Endothelial cell of umbilical vein (primary cell): ENCODE data around the gene FCGR3A. TPM values are rescaled to one million over a fixed set of nuclear protein-coding genes. Genes with fewer than 3 reads are reported as not detected.
"Not testable (repeated sequence)": the region's sequence is repeated elsewhere in the genome, so short reads cannot be mapped to it uniquely, and the experiment has no call there.

Experiments
- BruUV-seq: library from RNA; stranded (reverse); fragments of 400-500 nt; replicated peaks from 2 replicates; lab custom pipeline; 2021; lab: Mats Ljungman, UMichigan
- CTCF ChIA-PET: fragments of 300-600, 350-600 bp; sonication (Branson Sonifier 250); formaldehyde crosslinking; loops from one replicate; lab custom pipeline; 2021; ENCODE audit warnings: antibody characterized with exemption, inconsistent platforms; lab: Charles Lee
- POLR2A ChIA-PET: fragments of 300-600, 350-600 bp; sonication (Branson Sonifier 250); formaldehyde crosslinking; loops from one replicate; lab custom pipeline; 2021; ENCODE audit warnings: antibody characterized with exemption, inconsistent platforms; lab: Charles Lee
- DNase-seq: peaks from one replicate; pipeline ENCODE4 v3.0.0-alpha.2; 2011; ENCODE audit warnings: low read depth, low spot score
- FAIRE-seq: peaks from 2 replicates; lab custom pipeline; 2011; peaks lifted over from hg19 to GRCh38; lab: Jason Lieb, UNC
- H2AFZ ChIP-seq: 2 replicates; pipeline ENCODE4 v1.6.0; 2012; ENCODE audit warnings: low read depth, low read length, control low read depth, inconsistent platforms
- H3K27ac ChIP-seq: 2 replicates; pipeline ENCODE4 v1.5.1; 2011; ENCODE audit warnings: low read depth, mild to moderate bottlenecking, control low read depth, low read length, moderate library complexity; ENCODE audit not compliant: insufficient read depth
- H3K27me3 ChIP-seq, 2 experiments: 2 replicates each; pipeline versions ENCODE4 v1.6.0 to v1.6.1; 2011; ENCODE audit warnings: low read length in 2 of 2, mixed read lengths in 1 of 2; ENCODE audit not compliant: control insufficient read depth in 2 of 2, insufficient read depth in 2 of 2
- H3K36me3 ChIP-seq, 2 experiments: 2 replicates in 1 of 2; 3 replicates in 1 of 2; pipeline ENCODE4 v1.5.1; 2011; ENCODE audit warnings: low read length in 2 of 2, mild to moderate bottlenecking in 1 of 2, moderate library complexity in 1 of 2; ENCODE audit not compliant: control insufficient read depth in 2 of 2, insufficient read depth in 2 of 2; ENCODE audit errors: extremely low read depth in 1 of 2
- H3K4me1 ChIP-seq: 3 replicates; pipeline ENCODE4 v1.5.1; 2011; ENCODE audit warnings: mild to moderate bottlenecking, low read length; ENCODE audit not compliant: control insufficient read depth, insufficient read depth; ENCODE audit errors: extremely low read depth
- H3K4me2 ChIP-seq: 2 replicates; pipeline ENCODE4 v1.6.1; 2011; ENCODE audit warnings: low read length, control low read depth, mixed read lengths; ENCODE audit not compliant: insufficient read depth
- H3K4me3 ChIP-seq, 3 experiments: fragments of 200-600 bp in 1 of 3; sonication (generic), shearing (Covaris generic) in 1 of 3; replicated peaks in 1 of 3; 2 replicates each; pipeline ENCODE4 v1.5.1; 2011 to 2016; ENCODE audit warnings: control low read depth in 3 of 3, low read length in 3 of 3, mild to moderate bottlenecking in 2 of 3, inconsistent platforms in 1 of 3, low read depth in 1 of 3, moderate library complexity in 1 of 3; ENCODE audit not compliant: insufficient read depth in 1 of 3
- H3K79me2 ChIP-seq: 2 replicates; pipeline ENCODE4 v1.6.0; 2012; ENCODE audit warnings: low read length, inconsistent platforms; ENCODE audit not compliant: control insufficient read depth, insufficient read depth
- H3K9ac ChIP-seq: replicated peaks from 2 replicates; pipeline ENCODE3; 2011; ENCODE audit warnings: low read length, control low read depth; ENCODE audit not compliant: insufficient read depth; ENCODE audit errors: extremely low read depth
- H3K9me1 ChIP-seq: replicated peaks from 3 replicates; pipeline ENCODE4 v1.6.0; 2011; ENCODE audit warnings: mild to moderate bottlenecking, low read length; ENCODE audit not compliant: control insufficient read depth, insufficient read depth; ENCODE audit errors: extremely low read depth
- H3K9me3 ChIP-seq: replicated peaks from 2 replicates; pipeline ENCODE4 v1.5.1; 2012; ENCODE audit warnings: low read length, inconsistent platforms; ENCODE audit not compliant: control insufficient read depth, insufficient read depth
- H4K20me1 ChIP-seq: replicated peaks from 2 replicates; pipeline ENCODE3; 2011; ENCODE audit warnings: mild to moderate bottlenecking, low read length; ENCODE audit not compliant: control insufficient read depth, insufficient read depth; ENCODE audit errors: extremely low read depth
- dilution Hi-C: fragments of 300-500 bp; cut with MboI; formaldehyde crosslinking; loops from one replicate; pipeline ENCODE4 v1.15.0; 2019; ENCODE audit warnings: low sequenced_read_pairs; ENCODE audit not compliant: extremely low pct_ligation_motif_present
- intact Hi-C: fragments of 100-400 bp; cut with micrococcal nuclease; formaldehyde crosslinking; loops from one replicate; pipeline ENCODE4 v1.10.0; 2022
- polyA plus RNA-seq, 4 experiments: library from polyadenylated mRNA; depleted of rRNA in 3 of 4; stranded (reverse) in 3 of 4; unstranded in 1 of 4; fragments of >200 nt; gene quantifications; 2 replicates each; pipeline versions ENCODE4 v1.2.1 to v1.2.3, GENCODE V29; 2011 to 2012; ENCODE audit warnings: missing spikeins in 1 of 4
- total RNA-seq: library from RNA; stranded (reverse); gene quantifications from 2 replicates; pipeline ENCODE4 v1.2.3, GENCODE V29; 2021

Gene FCGR3A
- total and polyA plus RNA-seq, 2 donors (not counting 3 experiments of a cell fraction or from before 2014, with no cell fraction given), result not detected

DNA sequence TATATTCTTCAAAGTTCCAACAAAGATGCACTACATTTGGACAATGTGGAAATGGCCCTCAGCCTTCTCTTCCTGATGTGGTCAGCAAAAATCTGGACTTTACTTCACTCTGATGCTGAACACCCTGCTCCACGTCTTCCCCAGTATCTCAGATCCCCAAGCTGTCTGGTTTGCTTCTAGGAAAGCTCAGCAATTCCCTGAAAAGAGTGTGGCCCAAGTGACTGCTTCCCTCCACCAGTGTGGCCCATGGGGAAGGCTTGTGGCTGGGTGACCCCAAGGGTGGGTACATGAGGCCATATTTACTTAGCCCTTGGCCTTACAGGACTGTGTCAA is 36.2 kb downstream of the FCGR3A start:
- H3K9me3 ChIP-seq, H3K79me2 ChIP-seq, DNase-seq, FAIRE-seq, CTCF ChIA-PET, H3K9me1 ChIP-seq, H2AFZ ChIP-seq, POLR2A ChIA-PET, H3K4me2 ChIP-seq, H3K27ac ChIP-seq, H3K9ac ChIP-seq, dilution Hi-C loops, H3K27me3 ChIP-seq, H3K36me3 ChIP-seq, H3K4me3 ChIP-seq, H3K4me1 ChIP-seq, BruUV-seq, H4K20me1 ChIP-seq, intact Hi-C loops: not testable (repeated sequence)

DNA sequence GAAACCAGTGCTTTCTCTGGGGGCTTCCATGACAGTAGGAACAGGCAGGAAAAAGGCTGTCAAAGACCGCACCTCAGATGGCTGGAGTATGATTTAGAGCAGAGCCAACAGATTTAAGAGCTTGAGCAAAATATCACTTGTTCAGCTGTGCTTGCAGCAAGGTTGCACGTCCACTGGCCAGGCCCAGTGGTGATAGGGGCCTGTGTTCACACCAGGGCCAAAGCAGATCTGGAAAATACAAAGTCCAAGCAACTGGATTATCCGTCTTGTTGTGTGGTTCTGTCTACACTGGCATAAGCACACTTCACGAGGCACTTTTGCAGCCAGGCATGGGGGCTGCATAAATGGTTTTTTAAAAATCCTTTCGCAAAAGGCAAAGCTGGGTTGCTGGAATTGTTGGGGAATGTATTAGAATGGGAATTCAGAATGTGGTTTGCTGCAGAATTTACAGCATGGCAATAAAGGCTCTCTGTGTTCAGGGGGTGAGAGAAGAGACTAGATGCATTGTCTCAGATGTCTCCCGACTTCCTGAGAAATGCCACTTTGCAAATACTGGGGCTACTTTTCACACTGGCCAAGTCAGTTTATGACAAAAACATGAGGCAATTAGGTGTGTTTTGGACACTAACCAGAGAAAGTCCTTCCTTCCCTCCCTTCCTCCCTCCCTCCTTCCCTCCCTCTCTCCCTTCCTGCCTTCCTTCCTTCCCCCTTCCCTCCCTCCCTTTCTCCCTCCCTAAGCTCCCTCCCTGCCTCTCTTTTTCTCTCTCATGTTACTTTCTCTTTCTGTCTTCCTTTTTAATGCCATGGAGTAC is 36.8 kb downstream of the FCGR3A start:
- POLR2A ChIA-PET, H2AFZ ChIP-seq, H3K4me1 ChIP-seq, H3K36me3 ChIP-seq, intact Hi-C loops, H3K79me2 ChIP-seq, H3K9ac ChIP-seq, H4K20me1 ChIP-seq, H3K27ac ChIP-seq, DNase-seq, dilution Hi-C loops, H3K4me2 ChIP-seq, H3K27me3 ChIP-seq, FAIRE-seq, H3K9me3 ChIP-seq, BruUV-seq, H3K9me1 ChIP-seq, CTCF ChIA-PET, H3K4me3 ChIP-seq: not testable (repeated sequence)
